ENCODE data around the gene PSMA6.

- TF ChIP-seq POLR2A (IDR thresholded peaks at IDR 0.05; ENCODE audit: low read depth, low read length) (no peak), TAF1 (IDR thresholded peaks at IDR 0.05; ENCODE audit: low read depth, low read length) (no peak)
These were observed 37.4 kb upstream of the PSMA6 start for GRCh38 chr14:35254736-35255135.
